ENCODE measurements around the gene TRIM60.
"Not testable (repeated sequence)": the region's sequence is repeated elsewhere in the genome, so short reads cannot be mapped to it uniquely, and the experiment has no call there.

TRIM60 gene

DNA sequence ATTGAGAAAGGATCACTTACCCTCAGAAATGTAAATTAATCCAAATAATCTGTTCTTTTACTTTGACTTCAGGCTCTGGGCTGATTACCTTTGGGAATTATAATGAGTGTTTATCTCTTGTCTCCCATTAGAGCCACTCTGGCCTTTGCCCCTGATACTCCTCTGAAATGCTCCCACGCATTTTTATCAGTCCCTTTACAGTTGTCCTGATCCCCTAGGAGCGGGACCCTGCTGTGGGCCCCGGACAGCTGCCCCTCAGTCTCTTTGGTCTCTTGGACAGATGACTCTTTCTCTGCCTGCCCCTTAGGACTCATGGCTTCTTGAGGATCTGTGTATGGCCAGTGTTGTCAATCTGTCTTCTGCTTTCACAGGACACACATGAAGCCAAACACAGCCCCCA lies 20.8 kb downstream of the TRIM60 start:
- H3K4me3 ChIP-seq (ENCODE audit: low read depth, low read length): no peak overlapping the region

DNA sequence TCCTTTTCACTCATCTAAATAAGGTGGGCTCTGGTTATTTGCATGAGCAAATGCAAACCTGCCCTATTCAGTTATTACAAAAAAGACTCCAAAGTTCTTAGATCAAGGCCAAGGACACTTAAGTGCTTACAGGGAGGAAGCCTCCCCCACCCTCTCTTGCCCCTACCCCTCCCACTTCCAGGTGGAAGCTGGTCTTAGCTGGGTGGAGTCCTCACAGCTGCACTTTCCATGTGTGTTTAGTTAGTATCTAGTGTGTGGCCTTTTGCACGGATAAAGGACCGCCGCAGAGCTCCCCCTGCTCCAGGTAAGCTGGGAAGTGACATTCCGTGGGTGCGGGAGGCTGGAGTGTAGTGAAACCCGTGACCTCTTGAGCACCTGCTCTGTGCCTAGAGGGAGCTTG lies 21.8 kb downstream of the TRIM60 start, which contains the start of gene TRIM75:
TRIM75 (plus strand) TSS at position 222 of the 400 bp plus-strand sequence. CDS start 5,282 bp downstream, outside the sequence.
- H3K4me3 ChIP-seq (ENCODE audit: low read depth, low read length): no peak within 1 kb of the TSS

DNA sequence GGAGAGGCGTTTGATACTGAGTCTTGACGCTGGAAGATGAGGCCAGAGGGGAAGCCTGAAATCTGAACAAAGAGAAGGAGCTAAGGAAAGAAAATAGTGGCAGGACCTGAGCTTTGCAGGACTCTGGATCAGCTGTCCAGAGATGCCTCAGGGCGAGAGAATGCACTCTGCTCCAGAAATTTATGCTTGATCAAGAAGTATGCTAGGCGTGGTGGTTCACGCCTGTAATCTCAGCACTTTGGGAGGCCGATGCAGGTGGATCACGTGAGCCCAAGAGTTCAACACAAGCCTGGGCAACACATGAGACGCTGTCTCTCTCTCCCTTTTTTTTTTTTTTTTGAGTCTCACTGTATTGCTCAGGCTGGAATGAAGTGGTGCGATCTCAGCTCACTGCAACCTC lies 23.8 kb downstream of the TRIM60 start:
- no peak overlapping the region for H3K4me3 ChIP-seq (ENCODE audit: low read depth, low read length)

DNA sequence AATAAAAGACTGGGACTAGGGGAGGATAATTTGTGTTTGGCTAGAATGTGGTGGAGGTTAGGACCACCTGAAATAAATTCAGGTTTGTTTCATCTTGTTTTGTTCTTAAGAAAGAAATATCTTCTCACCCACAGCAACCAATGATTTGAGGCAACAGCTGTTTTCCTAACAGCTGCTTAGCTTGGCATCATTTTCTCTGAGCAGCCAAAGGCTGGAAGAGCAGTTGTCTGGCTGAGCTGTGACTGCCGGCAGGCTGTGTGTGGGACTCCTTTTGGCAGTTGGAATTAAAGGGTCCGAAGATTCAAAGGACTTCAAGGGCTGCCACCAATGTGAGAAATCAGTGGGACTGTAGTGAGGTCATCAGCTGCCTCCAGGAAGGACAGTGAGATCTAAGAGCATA lies 26.9 kb downstream of the TRIM60 start:
- no peak overlapping the region for H3K4me3 ChIP-seq (ENCODE audit: low read depth, low read length)

DNA sequence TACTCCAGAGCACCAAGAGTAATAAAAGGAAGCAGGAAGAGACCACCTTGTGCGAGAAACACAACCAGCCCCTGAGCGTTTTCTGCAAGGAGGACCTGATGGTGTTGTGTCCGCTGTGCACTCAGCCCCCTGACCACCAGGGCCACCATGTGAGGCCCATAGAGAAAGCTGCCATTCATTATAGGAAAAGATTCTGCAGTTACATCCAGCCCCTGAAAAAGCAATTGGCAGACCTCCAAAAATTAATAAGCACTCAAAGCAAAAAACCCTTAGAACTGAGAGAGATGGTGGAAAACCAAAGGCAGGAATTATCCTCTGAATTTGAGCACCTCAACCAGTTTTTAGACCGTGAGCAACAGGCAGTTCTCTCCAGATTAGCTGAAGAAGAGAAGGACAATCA lies 27.6 kb downstream of the TRIM60 start:
- H3K4me3 ChIP-seq (ENCODE audit: low read depth, low read length): no peak overlapping the region

DNA sequence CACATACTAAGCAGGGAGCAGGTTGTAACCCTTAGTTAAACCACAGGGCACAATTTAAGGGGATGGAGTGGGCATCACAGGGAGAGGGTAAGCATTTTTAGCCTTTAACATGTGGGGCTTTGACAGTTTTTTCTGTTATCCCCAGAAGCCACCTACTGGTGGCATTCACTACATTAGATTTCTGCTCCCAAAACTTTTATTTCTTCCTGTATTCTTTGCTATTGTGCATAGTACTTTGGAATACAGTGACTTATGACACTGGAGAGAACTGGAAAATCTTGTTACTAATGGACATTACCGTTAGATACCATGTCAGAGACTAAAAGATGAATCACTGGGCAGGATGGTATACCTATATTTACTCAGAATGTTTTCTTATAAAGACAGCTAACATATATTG lies 29.1 kb downstream of the TRIM60 start:
- no peak overlapping the region for H3K4me3 ChIP-seq (ENCODE audit: low read depth, low read length)

DNA sequence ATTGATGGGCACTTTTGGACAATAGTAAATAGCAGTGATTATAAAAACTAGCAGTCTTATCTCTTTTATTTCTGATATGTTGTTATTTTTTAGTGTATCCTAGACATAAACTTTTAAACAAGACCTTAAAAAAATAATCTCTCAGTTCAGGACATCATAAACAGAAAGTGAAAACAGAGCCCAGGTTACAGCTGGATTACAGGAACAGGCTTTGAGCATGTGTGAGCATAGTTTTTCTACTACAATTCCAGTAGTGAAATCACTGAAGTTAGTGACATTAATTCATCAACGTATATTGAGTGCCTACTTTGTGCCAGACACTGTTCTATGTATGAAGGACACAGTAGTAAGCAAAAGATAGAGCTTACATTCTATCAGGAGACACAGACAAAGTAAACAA lies 38.8 kb downstream of the TRIM60 start:
- H3K4me3 ChIP-seq (ENCODE audit: low read depth, low read length): no peak overlapping the region

DNA sequence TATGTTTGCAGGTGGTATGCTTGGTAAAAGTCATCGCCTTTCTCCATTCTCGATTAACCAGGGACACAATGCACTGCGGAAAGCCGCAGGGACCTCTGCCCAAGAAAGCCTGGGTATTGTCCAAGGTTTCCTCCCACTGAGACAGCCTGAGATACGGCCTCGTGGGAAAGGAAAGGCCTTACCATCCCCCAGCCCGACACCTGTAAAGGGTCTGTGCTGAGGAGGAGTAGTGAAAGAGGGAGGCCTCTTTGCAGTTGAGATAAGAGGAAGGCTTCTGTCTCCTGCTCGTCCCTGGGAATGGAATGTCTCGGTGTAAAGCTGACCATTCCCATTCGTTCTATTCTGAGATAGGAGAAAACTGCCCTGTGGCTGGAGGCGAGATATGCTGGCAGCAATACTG lies 41.5 kb downstream of the TRIM60 start:
- H3K4me3 ChIP-seq (ENCODE audit: low read depth, low read length): not testable (repeated sequence)

DNA sequence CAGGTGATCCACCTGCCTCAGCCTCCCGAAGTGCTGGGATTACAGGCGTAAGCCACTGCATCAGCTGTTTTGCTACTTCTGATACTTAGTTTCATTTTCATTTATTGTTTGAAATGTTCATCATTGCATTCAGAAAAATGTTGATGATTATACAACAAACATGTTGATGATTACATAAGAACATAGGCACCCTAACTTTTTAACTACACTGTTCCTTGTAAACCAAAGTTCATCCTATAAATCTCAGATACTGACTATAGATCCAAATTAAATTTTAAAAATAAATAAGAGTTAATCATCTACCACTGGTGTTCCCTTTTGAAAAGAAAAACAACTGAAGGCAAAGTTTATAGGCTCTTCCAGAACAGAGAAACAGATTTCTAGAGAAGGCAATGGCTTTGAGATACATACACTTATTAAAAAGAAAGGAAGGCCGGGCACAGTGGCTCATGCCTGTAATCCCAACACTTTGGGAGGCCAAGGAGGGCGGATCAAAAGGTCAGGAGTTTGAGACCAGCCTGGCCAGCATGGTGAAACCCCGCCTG lies 45.3 kb downstream of the TRIM60 start:
- no peak overlapping the region for H3K4me3 ChIP-seq (ENCODE audit: low read depth, low read length)

DNA sequence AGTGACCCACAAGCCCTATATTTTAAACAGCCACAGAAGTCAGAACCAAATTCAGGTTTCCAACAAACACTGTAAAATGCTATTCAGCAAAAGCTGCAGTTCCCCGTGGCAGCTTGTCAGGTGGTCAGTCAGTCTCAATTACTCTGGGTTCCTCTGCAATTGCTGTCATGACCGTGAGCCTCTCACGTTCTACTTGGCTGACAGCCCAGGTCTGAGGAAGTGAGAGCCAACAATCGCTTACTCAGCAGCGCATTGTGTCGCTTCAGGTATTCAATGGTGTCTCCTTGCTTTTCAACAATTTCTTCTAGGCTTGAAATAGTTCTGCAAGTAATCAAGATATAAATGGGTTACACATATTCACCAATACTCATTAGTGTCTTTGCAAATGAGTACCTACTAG lies 47.7 kb downstream of the TRIM60 start:
- H3K4me3 ChIP-seq (ENCODE audit: low read depth, low read length): no peak overlapping the region

DNA sequence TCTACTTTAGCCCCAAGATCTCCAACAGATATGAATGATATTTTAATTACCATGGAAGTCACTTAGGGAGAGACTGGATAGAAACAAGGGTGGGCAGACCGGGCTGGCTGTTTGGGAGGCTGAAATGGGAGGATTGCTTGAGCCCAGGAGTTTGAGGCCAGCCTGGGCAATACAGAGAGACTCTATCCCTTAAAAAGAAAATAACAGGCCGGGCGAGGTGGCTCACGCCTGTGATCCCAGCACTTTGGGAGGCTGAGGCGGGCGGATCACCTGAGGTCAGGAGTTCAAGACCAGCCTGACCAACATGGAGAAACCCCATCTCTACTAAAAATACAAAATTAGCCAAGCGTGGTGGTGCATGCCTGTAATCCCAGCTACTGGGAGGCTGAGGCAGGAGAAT lies 53.0 kb downstream of the TRIM60 start:
- not testable (repeated sequence) for H3K4me3 ChIP-seq (ENCODE audit: low read depth, low read length)

DNA sequence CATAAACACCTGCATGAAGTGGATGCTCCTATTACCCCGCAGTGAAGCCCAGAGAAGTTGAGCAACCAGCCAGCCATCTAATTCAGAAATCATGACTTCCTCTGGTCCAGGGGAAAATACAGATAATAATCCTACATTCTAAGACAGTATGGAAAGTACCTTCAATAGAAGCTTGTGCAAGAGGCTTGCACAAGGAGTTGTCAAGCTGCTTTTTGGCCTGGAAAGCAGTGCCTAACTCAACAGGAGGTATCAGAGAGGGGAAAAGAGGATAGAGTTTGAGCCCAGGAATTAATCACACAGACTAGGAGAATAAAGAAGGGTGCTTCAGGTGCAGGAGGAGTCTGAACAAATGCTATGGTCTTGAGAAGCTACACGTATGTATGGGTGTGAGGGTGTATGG lies 54.1 kb downstream of the TRIM60 start:
- no peak overlapping the region for H3K4me3 ChIP-seq (ENCODE audit: low read depth, low read length)

DNA sequence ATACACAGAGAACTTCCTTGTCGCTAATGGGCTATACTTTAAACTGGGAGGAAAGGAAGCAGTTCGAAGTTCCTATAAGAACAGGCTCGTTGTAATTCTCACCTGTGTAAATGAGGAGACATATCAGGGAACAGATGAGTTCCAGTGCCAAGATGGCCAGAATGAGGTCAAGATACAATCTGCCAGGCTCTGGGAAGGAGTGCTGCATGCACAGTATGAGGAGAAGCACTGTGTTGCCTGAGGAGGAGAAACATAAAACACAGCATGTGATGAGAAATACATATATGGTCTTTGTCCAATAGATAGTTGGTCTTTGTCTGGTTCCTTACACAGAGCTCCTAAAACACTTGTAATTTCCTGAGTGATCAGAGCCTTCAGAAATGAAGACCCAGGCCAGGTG lies 56.6 kb downstream of the TRIM60 start:
- no peak overlapping the region for H3K4me3 ChIP-seq (ENCODE audit: low read depth, low read length)

All from iPS-11a (cell line).